ENCODE data around the gene IGF1R.

DNA sequence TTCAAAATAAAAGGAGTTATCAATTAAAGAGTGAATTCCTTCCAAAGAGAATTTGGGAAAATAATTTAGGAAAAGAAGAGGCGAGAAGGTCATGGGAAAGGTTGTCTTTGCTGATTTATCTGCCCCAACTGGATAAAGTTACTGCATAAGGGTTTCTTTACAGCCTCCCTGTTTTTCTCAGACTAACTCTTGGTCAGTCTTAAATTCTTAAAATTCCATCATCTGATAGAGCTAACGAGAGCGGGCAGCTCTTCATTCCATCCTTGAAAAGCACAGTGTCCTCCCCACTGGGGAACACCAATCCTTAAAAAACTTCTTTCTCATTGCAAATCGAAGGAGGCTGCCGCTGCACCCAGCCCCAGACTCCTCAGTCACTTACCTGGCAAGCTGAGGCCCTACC is 252.0 kb downstream of the IGF1R start:
- TF ChIP-seq, protein P1, sequence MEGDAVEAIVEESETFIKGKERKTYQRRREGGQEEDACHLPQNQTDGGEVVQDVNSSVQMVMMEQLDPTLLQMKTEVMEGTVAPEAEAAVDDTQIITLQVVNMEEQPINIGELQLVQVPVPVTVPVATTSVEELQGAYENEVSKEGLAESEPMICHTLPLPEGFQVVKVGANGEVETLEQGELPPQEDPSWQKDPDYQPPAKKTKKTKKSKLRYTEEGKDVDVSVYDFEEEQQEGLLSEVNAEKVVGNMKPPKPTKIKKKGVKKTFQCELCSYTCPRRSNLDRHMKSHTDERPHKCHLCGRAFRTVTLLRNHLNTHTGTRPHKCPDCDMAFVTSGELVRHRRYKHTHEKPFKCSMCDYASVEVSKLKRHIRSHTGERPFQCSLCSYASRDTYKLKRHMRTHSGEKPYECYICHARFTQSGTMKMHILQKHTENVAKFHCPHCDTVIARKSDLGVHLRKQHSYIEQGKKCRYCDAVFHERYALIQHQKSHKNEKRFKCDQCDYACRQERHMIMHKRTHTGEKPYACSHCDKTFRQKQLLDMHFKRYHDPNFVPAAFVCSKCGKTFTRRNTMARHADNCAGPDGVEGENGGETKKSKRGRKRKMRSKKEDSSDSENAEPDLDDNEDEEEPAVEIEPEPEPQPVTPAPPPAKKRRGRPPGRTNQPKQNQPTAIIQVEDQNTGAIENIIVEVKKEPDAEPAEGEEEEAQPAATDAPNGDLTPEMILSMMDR (IDR thresholded peaks at IDR 0.05; ENCODE audit: insufficient read depth, low read length, poor library complexity, severe bottlenecking): no peak
- TF ChIP-seq EZH2phosphoT487 (conservative IDR thresholded peaks at IDR 0.05; ENCODE audit: low read length): no peak
